GM19455 (cell line): ENCODE results near the gene CCL22.
A peak's percentile ranks its signal among the peaks of the same experiment; 100 is the strongest.
"Not testable (repeated sequence)": the region's sequence is repeated elsewhere in the genome, so short reads cannot be mapped to it uniquely, and the experiment has no call there.

ENCODE experiments used
- ATAC-seq: cut with Tn5 transposase; IDR thresholded peaks from one replicate; pipeline ENCODE4 v1.9.1; 2021; ENCODE audit not compliant: unreplicated experiment

The CCL22 gene

DNA sequence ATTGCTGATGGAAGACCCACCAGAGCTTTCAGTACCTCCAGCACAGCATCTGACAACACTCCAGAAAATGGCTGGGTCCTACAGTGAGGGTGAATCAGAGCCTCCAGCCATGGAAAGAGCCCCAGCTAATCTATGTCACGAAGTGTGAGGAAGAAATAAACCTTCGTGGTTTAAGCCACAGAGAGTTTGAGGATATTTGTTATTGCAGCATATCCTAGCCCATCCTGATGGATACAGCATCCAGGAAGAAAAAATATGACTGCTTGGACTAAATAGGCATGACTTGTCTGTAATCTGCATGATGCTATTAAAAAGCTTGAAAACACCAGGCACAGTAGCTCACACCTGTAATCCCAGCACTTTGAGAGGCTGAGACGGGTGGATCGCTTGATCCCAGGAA, 32.7 kb downstream of the CCL22 start:
- no peak for ATAC-seq

DNA sequence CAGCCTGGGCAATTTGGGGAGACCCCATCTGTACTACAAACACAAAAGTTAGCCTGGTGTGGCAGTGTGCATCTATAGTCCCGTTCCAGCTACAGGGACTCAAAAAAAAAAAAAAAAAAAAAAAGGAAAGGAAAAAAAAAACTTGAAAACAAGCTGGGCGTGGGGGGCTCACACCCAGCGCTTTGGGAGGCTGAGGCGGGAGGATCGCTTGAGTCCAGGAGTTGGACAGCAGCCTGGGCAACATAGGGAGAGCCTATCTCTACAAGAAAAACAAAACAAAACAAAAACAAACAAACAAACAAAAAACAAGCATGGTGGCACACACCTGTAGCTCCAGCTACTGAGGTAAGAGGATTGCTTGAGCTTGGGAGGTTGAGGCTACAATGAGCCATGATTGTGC, 33.1 kb downstream of the CCL22 start:
- no peak for ATAC-seq

DNA sequence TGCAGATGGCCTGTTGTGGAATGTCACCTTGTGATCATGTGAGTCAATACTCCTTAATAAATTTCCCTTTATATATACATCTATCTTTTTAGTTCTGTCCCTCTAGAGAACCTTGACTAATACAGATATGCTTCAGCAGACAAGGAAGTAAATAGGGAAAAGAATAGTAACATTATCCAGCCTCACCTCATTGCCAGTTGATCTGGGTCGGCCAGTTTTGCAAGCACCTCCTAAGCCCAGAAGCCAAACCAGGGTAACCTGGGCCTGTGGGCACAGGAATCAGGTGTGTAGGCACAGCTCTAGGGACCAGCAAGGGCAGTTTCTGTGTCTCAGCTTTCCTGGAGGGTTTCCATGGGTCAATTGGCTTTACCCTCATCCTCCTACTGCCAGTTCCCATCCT, 34.1 kb downstream of the CCL22 start:
- ATAC-seq: no peak

DNA sequence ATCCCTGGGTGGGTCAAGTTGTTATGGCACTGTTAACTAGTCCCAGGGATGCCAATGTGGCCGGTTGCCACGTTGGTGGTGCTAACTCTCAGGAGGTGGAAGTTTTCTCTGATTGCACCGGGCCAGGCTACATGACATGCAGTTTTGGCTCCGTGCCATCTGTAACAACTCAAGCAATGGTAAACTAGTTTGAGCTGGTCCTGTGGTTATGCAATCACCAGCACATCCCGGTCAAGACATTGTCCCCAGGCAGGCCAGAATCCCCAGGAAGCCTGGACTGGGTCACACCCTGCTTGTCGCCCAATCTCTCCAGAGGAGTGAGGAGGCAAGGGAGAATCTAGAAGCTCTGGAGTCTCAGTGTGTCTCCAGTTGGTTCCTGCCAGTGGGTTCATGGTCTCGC, 35.9 kb downstream of the CCL22 start:
- ATAC-seq: no peak

DNA sequence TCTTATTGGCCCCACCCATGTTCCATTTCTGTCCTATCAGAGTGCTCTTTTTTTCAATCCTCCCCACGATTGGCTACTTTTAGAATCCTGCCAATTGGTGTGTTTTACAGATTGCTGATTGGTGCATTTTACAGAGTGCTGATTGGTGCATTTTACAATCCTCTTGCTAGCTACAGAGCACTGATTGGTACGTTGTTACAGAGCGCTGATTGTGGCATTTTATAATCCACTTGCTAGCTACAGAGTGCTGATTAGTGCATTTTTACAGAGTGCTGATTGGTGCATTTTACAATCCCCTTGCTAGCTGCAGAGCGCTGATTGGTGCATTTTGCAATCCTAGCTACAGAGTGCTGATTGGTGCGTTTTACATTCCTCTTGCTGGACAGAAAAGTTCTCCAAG, 36.4 kb downstream of the CCL22 start:
- ATAC-seq: no peak

DNA sequence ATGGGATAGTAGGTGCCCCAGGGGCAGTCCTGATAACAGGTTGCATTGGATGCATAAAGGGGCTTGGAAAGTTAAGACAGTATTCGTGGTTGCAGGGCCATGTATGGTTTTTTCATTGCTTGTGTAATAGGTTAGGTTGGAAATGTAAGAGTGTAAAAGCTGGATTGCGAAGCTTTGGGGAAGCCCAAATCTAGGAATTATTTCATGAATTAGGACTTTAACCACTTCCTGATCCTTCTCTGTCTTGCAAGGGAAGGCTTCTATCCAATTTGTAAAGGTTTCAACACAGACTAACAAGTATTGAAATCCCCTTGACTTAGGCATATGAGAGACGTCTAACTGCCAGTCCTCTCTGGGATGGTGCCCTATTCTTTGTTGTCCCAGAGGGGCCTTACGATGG, 38.2 kb downstream of the CCL22 start:
- ATAC-seq: no peak

DNA sequence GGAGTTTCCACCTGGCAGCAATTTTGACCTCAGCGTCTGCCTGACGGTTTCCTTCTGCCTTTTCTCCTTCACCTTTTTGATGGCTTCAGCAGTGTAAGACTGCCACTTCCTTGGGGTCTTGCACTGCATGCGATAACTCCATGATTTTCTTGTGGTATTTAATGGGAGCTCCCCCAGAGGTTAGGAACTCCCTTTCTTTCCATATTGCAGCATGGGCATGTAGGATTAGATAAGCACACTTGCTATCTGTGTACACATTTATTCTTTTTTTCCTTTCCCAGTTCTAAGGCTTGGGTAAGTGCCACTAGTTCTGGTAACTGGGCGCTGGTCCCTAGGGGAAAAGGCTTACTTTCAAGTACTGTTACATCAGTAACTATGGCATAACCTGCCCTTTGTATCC, 38.9 kb downstream of the CCL22 start:
- ATAC-seq: not testable (repeated sequence)

DNA sequence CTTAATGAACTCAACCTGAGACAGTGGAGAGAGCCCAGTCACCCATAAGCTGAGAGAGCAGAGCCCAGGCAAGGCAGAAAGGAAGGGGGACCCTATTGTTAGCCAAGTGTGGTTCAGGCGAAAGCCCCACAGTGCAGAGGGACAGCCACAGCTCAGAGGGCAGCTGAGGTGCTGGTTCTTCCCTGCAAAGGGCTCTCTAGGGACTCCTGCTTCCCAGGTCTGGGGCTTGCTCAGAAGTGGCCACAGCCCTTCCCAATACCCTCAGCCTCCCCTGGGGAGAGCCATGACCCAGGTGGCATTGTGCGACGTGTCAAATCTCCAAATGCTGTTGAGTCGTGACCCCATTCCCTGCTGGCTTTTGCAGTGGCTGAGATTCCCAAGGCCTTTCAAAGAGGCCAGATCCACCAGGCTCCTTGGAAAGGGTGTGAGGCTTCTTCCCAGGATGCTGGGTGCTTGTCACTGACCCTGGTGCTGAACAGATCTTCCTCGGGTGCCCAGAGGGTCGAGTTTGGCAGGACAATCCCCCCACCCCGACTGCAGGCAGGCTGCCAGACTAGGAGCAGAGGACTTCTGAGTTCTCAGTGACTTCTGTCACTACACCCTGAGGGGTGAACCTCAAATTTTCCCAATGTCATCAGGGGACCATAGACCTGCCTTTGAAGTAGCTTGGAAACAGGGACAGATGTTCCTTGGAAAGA, 43.5 kb downstream of the CCL22 start:
- no peak for ATAC-seq

DNA sequence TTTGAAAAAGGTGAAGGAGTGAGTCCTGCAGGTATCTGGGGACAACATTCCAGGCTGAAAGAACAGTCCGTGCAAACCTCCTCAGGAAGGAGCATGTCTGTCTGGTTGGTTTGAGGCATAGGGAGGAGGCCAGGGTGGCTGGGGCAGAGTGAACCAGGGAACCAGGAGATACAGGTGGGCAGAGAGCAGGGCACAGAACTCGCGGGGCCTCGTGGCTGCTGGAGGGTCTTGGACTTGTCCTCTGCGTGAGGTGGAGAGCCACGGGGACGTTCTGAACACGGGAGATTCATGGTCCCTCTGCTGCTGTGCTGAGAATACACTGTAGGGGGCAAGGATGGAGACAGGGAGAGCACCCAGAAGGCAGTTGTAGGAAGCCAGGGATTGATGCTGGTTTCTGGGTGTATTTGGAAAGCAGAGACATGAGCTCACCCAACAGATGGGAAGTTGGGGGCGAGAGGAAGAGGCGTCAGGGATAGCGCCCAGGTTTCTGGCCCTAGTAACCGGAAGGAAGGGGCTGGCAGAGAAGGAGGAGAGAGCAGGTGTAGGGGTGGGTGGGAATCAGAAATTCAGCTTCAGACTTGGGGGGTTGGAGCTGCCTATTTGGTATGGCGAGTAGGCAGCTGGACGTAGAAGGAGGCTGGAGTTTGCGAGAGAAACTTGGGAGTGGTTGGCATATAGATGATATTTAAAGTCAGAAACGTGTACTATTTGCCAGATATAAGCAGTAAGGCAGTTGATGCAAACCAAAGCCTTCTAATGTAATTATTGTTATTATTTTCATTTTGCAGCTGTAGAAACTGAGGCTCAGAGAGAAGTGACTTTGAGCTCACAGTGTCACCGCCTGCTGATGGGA, 45.6 kb downstream of the CCL22 start, which contains the start of gene CCL17:
Gene CCL17 (plus strand): TSS at position 803 of the 853 bp plus-strand sequence. CDS start 9,166 bp downstream, outside the sequence.
- no peak for ATAC-seq

DNA sequence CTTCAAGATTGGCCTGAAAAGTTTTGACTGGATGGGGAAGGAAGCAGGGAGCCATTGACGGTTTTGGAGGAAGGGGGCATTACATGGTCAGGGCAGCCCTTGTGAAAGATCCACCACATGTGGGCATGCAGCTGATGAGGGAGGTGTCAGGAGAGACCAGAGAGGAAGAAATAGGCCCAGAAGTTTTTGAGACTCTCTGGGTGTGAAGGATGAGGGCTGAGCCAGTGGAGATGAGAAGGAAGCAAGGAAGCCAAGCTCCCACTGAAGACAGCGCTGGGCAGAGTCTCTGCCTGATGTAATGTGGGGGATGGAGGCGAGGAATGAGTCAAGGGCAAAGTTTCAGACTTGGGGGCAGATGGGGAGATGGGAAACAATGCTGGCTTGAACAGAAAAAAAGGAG, 46.5 kb downstream of the CCL22 start:
- no peak for ATAC-seq

DNA sequence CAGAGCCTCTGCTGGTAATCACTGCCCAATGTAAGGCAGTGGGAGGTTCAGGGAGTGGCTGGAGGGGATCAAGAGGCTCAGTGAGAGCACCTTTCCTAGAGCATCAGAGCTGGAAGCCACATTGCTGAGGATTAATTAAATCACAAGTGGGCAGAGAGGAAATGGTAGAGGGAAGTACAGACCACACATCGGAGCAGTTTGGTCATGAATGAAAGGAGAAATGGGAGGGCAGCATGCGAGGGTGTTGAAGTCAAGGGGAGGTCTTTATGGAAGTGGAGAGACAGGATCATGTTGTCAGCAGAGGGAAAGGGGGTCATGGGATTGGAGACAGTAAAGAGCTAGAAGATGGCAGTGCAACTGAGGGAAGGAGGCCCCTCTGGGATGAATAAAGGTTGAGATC, 48.3 kb downstream of the CCL22 start:
- ATAC-seq: no peak

DNA sequence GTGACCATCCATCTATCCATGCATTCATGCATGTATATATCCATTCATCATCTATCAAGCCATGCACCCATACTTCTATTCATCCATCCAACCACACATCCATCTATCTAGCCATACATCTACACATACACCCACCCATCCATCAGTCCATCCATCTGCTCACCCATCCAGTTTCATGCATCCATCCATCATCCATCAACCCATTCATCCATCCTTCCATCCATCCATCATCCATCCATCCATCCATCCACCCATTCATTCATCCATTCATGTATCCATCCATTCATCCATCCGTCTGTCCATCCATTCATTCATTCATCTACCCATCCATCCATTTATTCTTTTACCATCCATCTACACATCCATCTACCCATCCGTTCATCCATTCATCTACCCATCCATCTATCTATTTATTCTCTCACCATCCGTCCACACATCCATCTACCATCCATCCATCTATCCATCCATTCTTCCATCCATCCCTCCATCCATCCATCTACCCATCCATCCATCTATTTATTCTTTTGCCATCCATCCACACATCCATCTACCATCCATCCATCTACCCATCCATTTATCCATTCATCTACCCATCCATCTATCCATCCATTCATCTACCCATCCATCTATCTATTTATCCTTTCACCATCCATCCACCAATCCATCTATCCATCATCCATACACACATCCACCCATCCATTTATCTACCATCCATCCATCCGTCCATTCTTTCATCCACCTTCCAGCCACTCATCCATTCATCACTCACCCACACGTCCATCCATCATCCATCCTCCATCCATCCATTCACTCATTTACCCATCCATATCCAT, 49.2 kb downstream of the CCL22 start:
- ATAC-seq: no peak

DNA sequence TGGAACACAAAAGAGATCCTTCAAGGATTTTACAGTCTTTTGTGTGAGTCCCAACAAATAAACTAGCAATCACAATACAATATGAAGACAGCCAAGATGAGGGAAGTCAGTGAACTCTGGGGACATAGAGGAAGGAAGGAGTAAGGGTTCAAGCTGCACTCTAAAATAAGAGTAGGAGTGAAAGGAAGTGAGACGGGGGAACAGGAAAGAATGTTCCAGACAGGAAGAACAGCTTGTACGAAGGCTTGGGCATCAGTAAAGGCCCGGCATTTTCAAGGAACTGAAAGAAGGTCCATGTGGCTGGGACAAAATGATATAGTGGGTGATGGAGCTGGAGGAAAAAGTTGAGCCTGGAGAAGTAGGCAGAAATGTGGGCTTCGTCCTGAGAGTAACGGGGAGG, 50.5 kb downstream of the CCL22 start:
- ATAC-seq: no peak

DNA sequence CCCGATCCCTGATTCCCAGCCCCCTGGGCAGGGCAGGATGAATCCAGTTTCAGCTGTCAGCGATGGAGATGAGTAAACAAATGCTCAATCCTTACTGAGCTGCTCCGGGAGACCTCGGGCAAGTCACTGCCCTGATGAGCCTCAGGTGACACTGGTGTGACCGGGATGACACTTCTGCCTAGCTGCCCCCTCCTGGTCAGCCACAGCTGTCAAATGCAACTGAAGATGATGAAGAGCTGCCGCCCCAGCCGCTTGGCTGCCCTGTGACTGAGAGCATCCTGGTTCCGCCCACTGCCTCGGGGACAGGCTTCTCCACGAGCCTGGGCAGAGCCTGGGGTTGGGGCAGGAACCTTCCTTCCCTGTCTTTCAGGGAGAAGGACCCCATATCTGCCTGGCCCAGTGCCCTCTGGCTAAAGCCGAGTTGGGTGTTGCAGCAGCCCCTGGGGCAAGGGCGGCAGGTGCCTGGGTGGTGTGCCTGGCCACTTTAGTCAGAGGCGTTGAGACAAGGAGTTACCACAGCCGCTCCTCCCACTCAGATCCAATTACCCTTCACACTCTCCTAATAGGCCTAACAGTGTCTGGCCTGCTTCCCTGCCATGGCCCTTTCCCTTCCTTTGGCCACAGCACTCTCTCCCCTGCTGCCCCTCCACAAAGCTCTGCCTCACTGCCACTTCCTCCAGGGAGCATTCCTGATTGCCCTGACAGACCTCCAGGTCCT, 51.4 kb downstream of the CCL22 start:
- ATAC-seq: no peak

DNA sequence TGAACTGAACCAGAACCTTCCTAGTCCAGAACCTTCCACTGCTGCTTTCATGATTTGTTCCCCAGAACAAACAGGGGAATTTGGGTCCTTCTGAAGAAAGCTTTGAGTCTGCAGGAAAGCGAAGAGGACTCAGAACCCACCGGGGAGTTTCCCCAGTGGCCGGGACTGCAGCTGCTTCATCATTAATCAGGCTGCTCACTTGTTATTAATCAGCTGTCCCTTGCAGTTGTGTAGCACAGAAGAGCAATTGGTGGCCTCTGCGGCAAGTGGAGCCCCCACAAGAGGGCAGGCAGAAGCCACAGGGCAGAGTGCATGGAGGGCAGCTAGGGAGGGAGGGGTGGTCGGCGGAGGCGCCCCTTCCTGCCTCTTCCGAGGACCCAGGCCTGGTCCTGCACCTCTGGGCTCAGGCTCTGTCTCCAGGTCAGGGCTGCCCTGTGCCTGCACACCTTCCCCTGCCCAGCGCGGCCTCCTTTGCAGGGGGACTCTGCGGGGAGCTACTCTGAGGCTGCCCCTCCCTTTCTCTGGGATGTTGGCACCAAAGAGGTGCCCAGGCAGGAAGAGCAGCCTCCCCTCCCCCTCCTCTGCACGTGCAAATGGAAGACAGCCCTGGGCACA, 52.9 kb downstream of the CCL22 start:
- no peak for ATAC-seq

DNA sequence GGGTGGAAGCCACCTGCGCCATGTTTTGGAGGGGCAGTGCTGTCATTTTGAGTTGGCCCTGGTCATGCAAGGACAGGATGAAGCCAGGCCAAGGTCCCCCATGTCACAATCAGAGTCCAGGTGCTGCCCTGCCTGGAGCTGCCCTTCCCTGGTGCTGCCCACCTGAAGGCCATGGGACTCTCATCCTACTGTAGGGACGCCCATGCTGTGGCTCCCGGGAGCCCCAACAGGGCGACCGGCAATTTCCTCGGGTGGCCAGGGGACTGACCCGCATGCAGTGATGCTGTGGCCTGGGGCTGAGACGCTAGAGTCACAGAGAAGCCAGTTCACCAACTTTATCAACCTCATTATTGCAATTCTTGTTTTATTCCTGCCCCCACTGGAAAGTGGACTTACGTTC, 54.0 kb downstream of the CCL22 start:
- no peak for ATAC-seq

DNA sequence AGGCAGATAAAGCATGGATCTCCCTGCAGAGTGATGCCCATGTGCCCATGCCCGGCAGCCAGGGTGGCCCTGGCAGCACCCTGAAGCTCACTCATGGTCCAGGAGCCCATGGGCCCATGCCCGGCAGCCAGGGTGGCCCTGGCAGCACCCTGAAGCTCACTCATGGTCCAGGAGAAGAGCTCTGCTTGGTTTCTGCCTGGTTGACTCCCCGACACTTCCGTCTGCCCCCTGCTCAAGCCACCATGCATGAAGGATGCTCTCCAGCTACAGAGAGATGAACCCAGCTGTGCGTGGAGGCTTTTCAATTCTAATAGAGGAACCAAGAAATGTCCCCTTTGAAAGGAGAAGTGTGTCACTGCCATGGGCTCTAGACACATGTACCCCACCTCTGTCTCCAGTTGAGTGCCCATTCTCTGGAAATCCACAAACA, 54.7 kb downstream of the CCL22 start:
- ATAC-seq: peak; percentile 65

DNA sequence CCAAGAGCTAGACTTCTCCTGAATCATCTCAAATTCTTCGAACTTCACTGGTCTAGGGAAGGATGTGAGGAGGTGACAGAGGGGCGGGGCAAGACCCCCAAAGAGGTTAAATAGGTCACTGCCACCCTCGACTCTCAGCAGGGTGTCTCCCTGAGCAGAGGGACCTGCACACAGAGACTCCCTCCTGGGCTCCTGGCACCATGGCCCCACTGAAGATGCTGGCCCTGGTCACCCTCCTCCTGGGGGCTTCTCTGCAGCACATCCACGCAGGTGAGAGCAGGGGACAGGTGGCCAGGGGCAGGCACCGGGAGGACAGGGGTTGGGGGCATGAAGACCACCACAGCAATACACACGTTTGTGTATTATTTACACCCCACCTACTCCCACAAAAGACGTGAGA, 55.1 kb downstream of the CCL22 start:
- ATAC-seq: no peak
